ENCODE results near the gene RNF148. TPM values are rescaled to one million over a fixed set of nuclear protein-coding genes. Genes with fewer than 3 reads are reported as not detected.
A peak's percentile ranks its signal among the peaks of the same experiment; 100 is the strongest.

RNF148 gene
- total and polyA plus RNA-seq, 11 donors: 0.08 to 0.40 (median 0.20) TPM; not detected in 6

DNA sequence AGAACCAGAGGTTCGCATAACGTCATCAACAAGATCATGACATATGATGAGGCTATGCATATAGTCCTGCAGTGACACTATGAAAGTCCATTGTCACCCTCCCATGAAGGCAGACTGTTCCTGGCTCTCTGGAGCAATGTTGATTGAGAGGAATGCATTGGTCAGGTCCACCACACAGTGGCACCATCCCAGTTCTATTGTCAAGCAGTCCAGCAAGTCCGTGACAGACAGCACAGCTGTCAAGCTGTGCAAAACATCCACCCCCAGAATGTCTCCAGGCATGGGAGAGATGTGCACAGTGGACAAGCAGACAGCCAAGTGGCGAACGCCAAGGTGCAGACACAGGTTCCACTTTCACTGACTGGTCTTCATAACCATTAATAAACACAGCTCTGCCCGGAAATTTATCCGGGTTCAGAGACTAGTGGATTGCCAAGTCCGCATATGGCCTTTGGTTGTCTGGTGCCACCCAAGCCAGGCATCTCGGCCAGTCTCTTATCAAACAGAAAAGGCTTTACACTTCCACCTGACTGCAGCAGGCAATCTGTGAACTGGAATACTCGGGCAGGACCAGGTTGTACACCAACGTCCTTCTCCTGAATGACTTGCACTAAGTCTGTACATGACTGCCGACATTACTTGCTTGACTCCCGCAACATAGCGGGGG is 11.0 kb downstream of the RNF148 start:
- H3K36me3 ChIP-seq: no peaks in the 10 kb centered on the region
- no peaks in the 10 kb centered on the region for H3K27me3 ChIP-seq
- 84 to 90% (median 89%) methylated on average over 14 of the region's 14 CpGs for WGBS, 4 donors
- no peak overlapping the region for H3K4me3 ChIP-seq
- no peaks in the 10 kb centered on the region for H3K4me1 ChIP-seq
- H3K27ac ChIP-seq: no peak overlapping the region
- intact Hi-C loops (cut with DNase I): no loop called here
- TF ChIP-seq, protein P1, sequence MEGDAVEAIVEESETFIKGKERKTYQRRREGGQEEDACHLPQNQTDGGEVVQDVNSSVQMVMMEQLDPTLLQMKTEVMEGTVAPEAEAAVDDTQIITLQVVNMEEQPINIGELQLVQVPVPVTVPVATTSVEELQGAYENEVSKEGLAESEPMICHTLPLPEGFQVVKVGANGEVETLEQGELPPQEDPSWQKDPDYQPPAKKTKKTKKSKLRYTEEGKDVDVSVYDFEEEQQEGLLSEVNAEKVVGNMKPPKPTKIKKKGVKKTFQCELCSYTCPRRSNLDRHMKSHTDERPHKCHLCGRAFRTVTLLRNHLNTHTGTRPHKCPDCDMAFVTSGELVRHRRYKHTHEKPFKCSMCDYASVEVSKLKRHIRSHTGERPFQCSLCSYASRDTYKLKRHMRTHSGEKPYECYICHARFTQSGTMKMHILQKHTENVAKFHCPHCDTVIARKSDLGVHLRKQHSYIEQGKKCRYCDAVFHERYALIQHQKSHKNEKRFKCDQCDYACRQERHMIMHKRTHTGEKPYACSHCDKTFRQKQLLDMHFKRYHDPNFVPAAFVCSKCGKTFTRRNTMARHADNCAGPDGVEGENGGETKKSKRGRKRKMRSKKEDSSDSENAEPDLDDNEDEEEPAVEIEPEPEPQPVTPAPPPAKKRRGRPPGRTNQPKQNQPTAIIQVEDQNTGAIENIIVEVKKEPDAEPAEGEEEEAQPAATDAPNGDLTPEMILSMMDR (IDR thresholded peaks at IDR 0.05): no peak
- no peak for TF ChIP-seq POLR2A (IDR thresholded peaks at IDR 0.05)
- peak in 2 of 4 donors; percentile 14 to 33 for ATAC-seq
- no peaks in the 10 kb centered on the region for H3K9me3 ChIP-seq
- DNase-seq: no peak

DNA sequence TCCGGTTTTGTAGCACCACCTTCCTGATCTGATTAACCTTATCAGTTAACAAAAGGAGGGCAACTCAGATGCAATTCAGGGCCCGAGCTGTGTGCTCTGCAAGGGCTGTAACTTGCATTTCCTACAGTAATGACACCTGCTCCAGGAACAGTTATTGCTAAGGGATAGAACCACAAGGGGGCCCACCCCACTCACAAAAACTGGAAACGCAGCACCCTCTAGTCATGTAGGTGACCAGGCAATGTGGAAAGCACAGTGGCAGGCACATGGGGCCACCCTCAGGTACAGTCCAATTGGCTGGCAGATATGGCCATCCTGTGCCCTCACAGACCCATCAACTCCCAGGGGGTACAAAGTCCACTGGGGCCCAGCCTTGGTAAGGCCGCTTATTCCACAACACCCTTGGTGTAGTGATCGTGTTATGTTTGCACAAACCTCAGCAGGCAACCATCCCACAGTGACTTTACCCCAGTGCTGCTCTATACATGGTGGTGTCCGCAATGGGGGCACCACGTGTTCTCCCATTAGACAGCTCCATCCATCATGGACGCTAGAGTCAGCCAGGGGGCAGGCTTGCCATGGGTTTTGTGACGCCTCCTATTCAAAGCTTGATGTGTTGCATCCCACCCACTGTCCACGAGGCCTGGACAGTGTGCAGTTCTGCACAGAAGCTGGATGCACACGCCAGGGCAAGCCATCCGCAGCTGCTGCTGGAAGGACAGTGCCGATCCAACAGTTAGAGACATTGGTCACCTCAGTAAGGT is 13.2 kb downstream of the RNF148 start:
- WGBS, 4 donors: 87 to 97% (median 93%) methylated on average over 9 to 13 of the region's 13 CpGs
- H3K27me3 ChIP-seq: no peaks in the 10 kb centered on the region
- H3K9me3 ChIP-seq: no peaks in the 10 kb centered on the region
- H3K36me3 ChIP-seq: no peaks in the 10 kb centered on the region
- intact Hi-C loops (cut with DNase I): no loop called here
- DNase-seq (no peak), ATAC-seq (peak in 2 of 4 donors; percentile 10 to 18)
- no peaks in the 10 kb centered on the region for H3K4me1 ChIP-seq
- no peak overlapping the region for H3K4me3 ChIP-seq
- TF ChIP-seq, protein P1 (IDR thresholded peaks at IDR 0.05): no peak
- TF ChIP-seq POLR2A (IDR thresholded peaks at IDR 0.05): no peak
- no peak overlapping the region for H3K27ac ChIP-seq

GRCh38 chr7:122688400-122688998 is 14.2 kb downstream of the RNF148 start:
- H3K4me1 ChIP-seq: no peaks in the 10 kb centered on the region
- intact Hi-C loops (cut with DNase I): no loop called here
- WGBS, 4 donors: 55 to 70% (median 58%) methylated on average over 6 of the region's 6 CpGs
- TF ChIP-seq, protein P1 (IDR thresholded peaks at IDR 0.05): no peak
- no peak for TF ChIP-seq POLR2A (IDR thresholded peaks at IDR 0.05)
- H3K27me3 ChIP-seq: no peaks in the 10 kb centered on the region
- no peak overlapping the region for H3K4me3 ChIP-seq
- H3K27ac ChIP-seq: no peak overlapping the region
- no peaks in the 10 kb centered on the region for H3K36me3 ChIP-seq
- H3K9me3 ChIP-seq: no peaks in the 10 kb centered on the region
- peak in 1 of 4 donors; percentile 23 for ATAC-seq
- no peak for DNase-seq

DNA sequence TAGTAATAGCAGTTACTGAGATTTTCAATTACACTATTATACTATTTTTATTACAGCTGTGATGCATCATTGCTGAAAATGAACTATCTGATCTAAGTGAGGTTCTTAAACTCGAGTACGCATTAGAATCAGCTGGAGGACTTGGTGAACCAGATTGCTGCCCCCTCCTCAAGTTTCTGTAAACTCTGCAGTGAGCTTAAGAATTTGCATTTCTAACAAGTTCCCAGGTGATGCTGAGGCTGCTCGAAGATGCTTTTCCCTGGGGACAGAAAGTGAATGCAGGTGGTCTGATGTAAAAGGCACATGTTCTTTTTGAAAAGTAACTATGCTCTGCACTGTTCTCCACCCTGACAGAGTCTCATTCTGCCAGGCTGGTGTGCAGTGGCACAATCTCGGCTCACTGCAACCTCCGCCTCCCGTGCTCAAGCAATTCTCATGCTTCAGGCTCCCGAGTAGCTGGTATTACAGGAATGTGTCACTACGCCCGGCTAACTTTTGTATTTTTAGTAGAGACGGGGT is 16.3 kb downstream of the RNF148 start:
- TF ChIP-seq POLR2A (IDR thresholded peaks at IDR 0.05): no peak
- TF ChIP-seq, protein P1 (IDR thresholded peaks at IDR 0.05): no peak
- DNase-seq (no peak), ATAC-seq (no peak)

More for the DNA sequence above, 16.3 kb downstream of the RNF148 start:
- H3K27me3 ChIP-seq: no peaks in the 10 kb centered on the region
- no peak overlapping the region for H3K27ac ChIP-seq
- no peaks in the 10 kb centered on the region for H3K36me3 ChIP-seq
- no peaks in the 10 kb centered on the region for H3K9me3 ChIP-seq
- no peak overlapping the region for H3K4me3 ChIP-seq
- intact Hi-C loops (cut with DNase I): no loop called here
- H3K4me1 ChIP-seq: peaks cover 0 to 5% (median 0%) of the 10 kb centered on the region in 12 donors
- WGBS, 4 donors: 47 to 56% (median 51%) methylated on average over 10 of the region's 10 CpGs
